OCI-LY3 (cell line): Measurements from ENCODE around the gene FGD4.

Experiments
- EZH2phosphoT487 ChIP-seq: fragments of 200-600 bp; shearing (Covaris generic); IDR thresholded peaks from 2 replicates; pipeline ENCODE4 v1.6.1; 2018; ENCODE audit warnings: antibody characterized with exemption, mixed run types, low read depth
- TF ChIP-seq, protein P1 (sequence below): fragments of 200-600, 300-600 bp; sonication (generic); IDR thresholded peaks from 2 replicates; pipeline ENCODE4 v1.5.1; 2014; ENCODE audit warnings: antibody characterized with exemption, low read length, low read depth

DNA sequence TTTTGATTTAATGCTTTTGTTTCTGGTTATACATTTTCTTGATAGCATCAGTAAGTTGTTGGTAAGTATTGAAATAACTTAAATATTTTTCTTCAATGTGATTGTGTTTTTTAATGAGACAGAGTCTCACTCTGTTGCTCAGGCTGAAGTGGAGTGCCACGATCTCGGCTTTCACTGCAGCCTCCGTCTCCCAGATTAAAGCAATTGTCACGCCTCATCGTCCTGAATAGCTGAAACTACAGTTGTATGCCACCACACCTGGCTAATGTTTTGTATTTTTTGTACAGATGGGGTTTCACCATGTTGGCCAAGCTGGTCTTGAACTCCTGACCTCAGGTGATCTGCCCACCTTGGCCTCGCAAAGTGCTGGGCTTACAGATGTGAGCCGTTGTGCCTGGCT, 78.8 kb downstream of the FGD4 start:
- TF ChIP-seq EZH2phosphoT487, result no peak
- TF ChIP-seq, protein P1, sequence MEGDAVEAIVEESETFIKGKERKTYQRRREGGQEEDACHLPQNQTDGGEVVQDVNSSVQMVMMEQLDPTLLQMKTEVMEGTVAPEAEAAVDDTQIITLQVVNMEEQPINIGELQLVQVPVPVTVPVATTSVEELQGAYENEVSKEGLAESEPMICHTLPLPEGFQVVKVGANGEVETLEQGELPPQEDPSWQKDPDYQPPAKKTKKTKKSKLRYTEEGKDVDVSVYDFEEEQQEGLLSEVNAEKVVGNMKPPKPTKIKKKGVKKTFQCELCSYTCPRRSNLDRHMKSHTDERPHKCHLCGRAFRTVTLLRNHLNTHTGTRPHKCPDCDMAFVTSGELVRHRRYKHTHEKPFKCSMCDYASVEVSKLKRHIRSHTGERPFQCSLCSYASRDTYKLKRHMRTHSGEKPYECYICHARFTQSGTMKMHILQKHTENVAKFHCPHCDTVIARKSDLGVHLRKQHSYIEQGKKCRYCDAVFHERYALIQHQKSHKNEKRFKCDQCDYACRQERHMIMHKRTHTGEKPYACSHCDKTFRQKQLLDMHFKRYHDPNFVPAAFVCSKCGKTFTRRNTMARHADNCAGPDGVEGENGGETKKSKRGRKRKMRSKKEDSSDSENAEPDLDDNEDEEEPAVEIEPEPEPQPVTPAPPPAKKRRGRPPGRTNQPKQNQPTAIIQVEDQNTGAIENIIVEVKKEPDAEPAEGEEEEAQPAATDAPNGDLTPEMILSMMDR, result no peak
